ENCODE data around the gene SDE2.
"Not testable (repeated sequence)": the region's sequence is repeated elsewhere in the genome, so short reads cannot be mapped to it uniquely, and the experiment has no call there.

The SDE2 gene

GRCh38 chr1:225941187-225941941 lies 57.8 kb downstream of the SDE2 start, which contains the start of gene LEFTY2:
Gene LEFTY2 (minus strand): TSS chr1:225941220. CDS start chr1:225941140, 80 bp downstream.
- peak; percentile 68 for DNase-seq

GRCh38 chr1:225940385-225941151 lies 58.6 kb downstream of the SDE2 start:
- DNase-seq, result peak; percentile 60

GRCh38 chr1:225939939-225940310 lies 59.2 kb downstream of the SDE2 start:
- DNase-seq, result not testable (repeated sequence)

GRCh38 chr1:225939097-225939938 lies 59.8 kb downstream of the SDE2 start:
- not testable (repeated sequence) for DNase-seq

- DNase-seq, result no peak
Measured at GRCh38 chr1:225937048-225937968, 61.8 kb downstream of the SDE2 start.

- DNase-seq, result no peak
Measured at GRCh38 chr1:225936523-225936922, 62.6 kb downstream of the SDE2 start.

- not testable (repeated sequence) for DNase-seq
Measured at GRCh38 chr1:225936086-225936485, 63.1 kb downstream of the SDE2 start.

GRCh38 chr1:225934711-225935110 lies 64.4 kb downstream of the SDE2 start:
- DNase-seq, result no peak

- no peak for DNase-seq
Measured at GRCh38 chr1:225933072-225933471, 66.1 kb downstream of the SDE2 start.
